B cell (primary cell): ENCODE results near the gene ESPN. TPM values are rescaled to one million over a fixed set of nuclear protein-coding genes. Genes with fewer than 3 reads are reported as not detected.

Source experiments
- ATAC-seq: fragments of 200-7000 bp; cut with Tn5 transposase; one replicate; pipeline ENCODE4 v1.10.0; 2021; ENCODE audit warnings: low read depth, mild to moderate bottlenecking, moderate number of reproducible peaks, moderate library complexity
- CTCF ChIA-PET: fragments of 350-600 bp; sonication (Branson Sonifier 250); formaldehyde crosslinking; loops from one replicate; lab custom pipeline; 2021; ENCODE audit warnings: antibody characterized with exemption, inconsistent platforms; lab: Charles Lee
- POLR2A ChIA-PET: fragments of 350-600 bp; sonication (Branson Sonifier 250); formaldehyde crosslinking; loops from one replicate; lab custom pipeline; 2021; ENCODE audit warnings: antibody characterized with exemption; lab: Charles Lee
- DNase-seq: peaks from one replicate; pipeline ENCODE4 v3.0.0; 2013
- H2AFZ ChIP-seq: 2 replicates; pipeline ENCODE4 v1.6.1; 2012; ENCODE audit warnings: mild to moderate bottlenecking, low read depth, low read length; ENCODE audit not compliant: insufficient read depth, poor library complexity, severe bottlenecking
- H3K27ac ChIP-seq, 2 donors: 1 replicate in 1 of 2; 2 replicates in 1 of 2; pipeline ENCODE4 v1.5.1; 2012 to 2013; ENCODE audit warnings: low read length in 2 of 2, mild to moderate bottlenecking in 2 of 2, moderate library complexity in 1 of 2
- H3K27me3 ChIP-seq, 4 experiments: fragments of 200-600 bp in 1 of 4; sonication (generic) in 1 of 4; replicated peaks in 1 of 4; 1 replicate in 2 of 4; 2 replicates in 2 of 4; pipeline versions ENCODE4 v1.6.1 to v1.7.0; 2013 to 2016; ENCODE audit warnings: low read length in 3 of 4, mild to moderate bottlenecking in 2 of 4, mixed read lengths in 1 of 4, moderate library complexity in 1 of 4; ENCODE audit not compliant: insufficient read depth in 4 of 4, control insufficient read depth in 3 of 4; ENCODE audit errors: control extremely low read depth in 1 of 4
- H3K36me3 ChIP-seq, 2 experiments: replicated peaks in 1 of 2; 1 replicate in 1 of 2; 2 replicates in 1 of 2; pipeline versions ENCODE4 v1.6.1 to v1.7.1; 2013; ENCODE audit warnings: low read length in 1 of 2; ENCODE audit not compliant: insufficient read depth in 2 of 2, control insufficient read depth in 1 of 2; ENCODE audit errors: control extremely low read depth in 1 of 2, extremely low read depth in 1 of 2
- H3K4me1 ChIP-seq, 2 donors: fragments of 200-600 bp in 1 of 2; sonication (generic) in 1 of 2; 1 replicate in 1 of 2; 2 replicates in 1 of 2; pipeline versions ENCODE4 v1.5.1 to v1.6.1; 2013 to 2017; ENCODE audit warnings: low read length in 2 of 2; ENCODE audit not compliant: control insufficient read depth in 2 of 2, insufficient read depth in 2 of 2
- H3K4me2 ChIP-seq: replicated peaks from 2 replicates; pipeline ENCODE3; 2012; ENCODE audit warnings: mild to moderate bottlenecking, low read depth, low read length; ENCODE audit not compliant: poor library complexity, severe bottlenecking
- H3K4me3 ChIP-seq, 5 experiments: fragments of 200-600 bp in 1 of 5; sonication (generic) in 1 of 5; 1 replicate in 3 of 5; 2 replicates in 2 of 5; pipeline versions ENCODE4 v1.5.1 to v1.7.0; 2011 to 2016; ENCODE audit warnings: low read length in 4 of 5, mild to moderate bottlenecking in 4 of 5, low read depth in 2 of 5, control low read depth in 1 of 5, moderate library complexity in 1 of 5; ENCODE audit not compliant: insufficient read depth in 1 of 5; ENCODE audit errors: control extremely low read depth in 1 of 5, extremely low read depth in 1 of 5
- H3K79me2 ChIP-seq: fragments of 200-600 bp; sonication (generic); one replicate; pipeline ENCODE4 v1.6.0; 2016; ENCODE audit warnings: low read length; ENCODE audit not compliant: control insufficient read depth, insufficient read depth
- H3K9ac ChIP-seq: fragments of 200-600 bp; sonication (generic); 2 replicates; pipeline ENCODE4 v1.6.1; 2017; ENCODE audit warnings: mild to moderate bottlenecking, low read length, moderate library complexity
- H3K9me3 ChIP-seq, 3 donors: one replicate each; pipeline versions ENCODE4 v1.6.1 to v1.7.1; 2013; ENCODE audit warnings: low read length in 2 of 3; ENCODE audit not compliant: control insufficient read depth in 2 of 3, insufficient read depth in 1 of 3; ENCODE audit errors: control extremely low read depth in 1 of 3
- H4K20me1 ChIP-seq: 2 replicates; pipeline ENCODE4 v1.6.0; 2012; ENCODE audit warnings: mild to moderate bottlenecking, low read length; ENCODE audit not compliant: insufficient read depth, control insufficient read depth, poor library complexity, severe bottlenecking
- H3K27ac Mint-ChIP-seq: one replicate; pipeline ENCODE4 v1.8.0; 2021; ENCODE audit warnings: mixed read lengths
- H3K27me3 Mint-ChIP-seq: one replicate; pipeline ENCODE4 v1.8.0; 2021; ENCODE audit warnings: mixed read lengths
- H3K4me1 Mint-ChIP-seq: one replicate; pipeline ENCODE4 v1.8.0; 2021; ENCODE audit warnings: mixed read lengths
- H3K4me3 Mint-ChIP-seq: one replicate; pipeline ENCODE4 v1.8.0; 2021; ENCODE audit warnings: mixed read lengths
- H3K9me3 Mint-ChIP-seq: one replicate; pipeline ENCODE4 v1.8.0; 2022; ENCODE audit warnings: mixed read lengths; ENCODE audit not compliant: insufficient read depth
- EZH2 ChIP-seq: IDR thresholded peaks from 2 replicates; pipeline ENCODE4 v1.6.1; 2012; ENCODE audit warnings: borderline replicate concordance, low read depth, mild to moderate bottlenecking, moderate library complexity, low read length; ENCODE audit not compliant: insufficient read depth, poor library complexity, severe bottlenecking
- WGBS: methylation state at CpG from one replicate; pipeline ENCODE4 v1.1.5; 2013; ENCODE audit warnings: missing lambda C conversion rate; ENCODE audit not compliant: insufficient coverage; 5-methylcytosine and 5-hydroxymethylcytosine counted together
- intact Hi-C: fragments of 100-400 bp; cut with micrococcal nuclease; formaldehyde crosslinking; loops from one replicate; pipeline ENCODE4 v1.10.0; 2022
- polyA plus RNA-seq: library from polyadenylated mRNA; depleted of rRNA; stranded (reverse); fragments of >200 nt; gene quantifications from 2 replicates; pipeline ENCODE4 v1.2.3, GENCODE V29; 2012
- total RNA-seq, 2 donors: library from RNA; stranded (reverse); fragments of 120-200 nt in 1 of 2; gene quantifications; 1 replicate in 1 of 2; 2 replicates in 1 of 2; pipeline versions ENCODE4 v1.2.3 to v1.2.4, GENCODE V29; 2013 to 2022
- TF ChIP-seq, protein P1 (sequence below): fragments of 200-600 bp; IDR thresholded peaks from one replicate; pipeline ENCODE4 v1.8.0; 2022; ENCODE audit warnings: antibody characterized with exemption, mild to moderate bottlenecking

Gene ESPN
- total and polyA plus RNA-seq, 2 donors (not counting 1 experiment from before 2014, with no cell fraction given), result 0.19 to 0.25 TPM

DNA sequence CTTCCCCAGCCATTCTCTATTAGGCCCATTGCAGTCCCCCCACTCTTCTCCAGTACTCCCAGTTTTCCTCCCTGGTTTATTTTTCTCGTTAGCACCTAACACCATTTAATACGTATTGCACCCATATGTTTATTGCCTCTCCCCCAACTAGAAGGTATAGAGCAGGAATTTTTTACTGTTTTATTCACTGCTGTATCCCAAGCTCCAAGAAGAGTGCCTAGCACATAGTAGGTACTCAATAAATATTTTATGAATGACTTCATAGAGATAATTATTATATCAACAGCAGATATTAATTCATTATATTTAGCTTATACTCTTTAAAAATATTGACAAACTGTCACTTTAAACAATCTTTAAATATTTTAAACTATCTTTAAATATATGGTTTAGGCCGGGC, 25.3 kb upstream of the ESPN start:
- H2AFZ ChIP-seq, result no peak overlapping the region
- H3K9me3 ChIP-seq, result no peaks in the 10 kb centered on the region
- peak overlapping the region; percentile 20 for H3K27ac Mint-ChIP-seq
- H3K4me3 ChIP-seq, result no peak overlapping the region
- intact Hi-C loops, result no loop called here
- no peaks in the 10 kb centered on the region for H3K36me3 ChIP-seq
- no peak for ATAC-seq
- DNase-seq, result no peak
- H3K27ac ChIP-seq, result no peak overlapping the region
- peaks cover 5 to 7% of the 10 kb centered on the region in 2 donors for H3K4me1 ChIP-seq
- no peaks in the 10 kb centered on the region for H3K79me2 ChIP-seq
- CTCF ChIA-PET, result interaction anchor here (1.0 to 1.3 kb wide), 3 partner anchors 32 to 51 kb away, joined by 3 to 4 read pairs (median 3); no protein-coding TSS in a partner anchor
- no peaks in the 10 kb centered on the region for H3K9me3 Mint-ChIP-seq
- no peaks in the 10 kb centered on the region for H3K27me3 ChIP-seq
- TF ChIP-seq EZH2, result no peak
- TF ChIP-seq, protein P1, sequence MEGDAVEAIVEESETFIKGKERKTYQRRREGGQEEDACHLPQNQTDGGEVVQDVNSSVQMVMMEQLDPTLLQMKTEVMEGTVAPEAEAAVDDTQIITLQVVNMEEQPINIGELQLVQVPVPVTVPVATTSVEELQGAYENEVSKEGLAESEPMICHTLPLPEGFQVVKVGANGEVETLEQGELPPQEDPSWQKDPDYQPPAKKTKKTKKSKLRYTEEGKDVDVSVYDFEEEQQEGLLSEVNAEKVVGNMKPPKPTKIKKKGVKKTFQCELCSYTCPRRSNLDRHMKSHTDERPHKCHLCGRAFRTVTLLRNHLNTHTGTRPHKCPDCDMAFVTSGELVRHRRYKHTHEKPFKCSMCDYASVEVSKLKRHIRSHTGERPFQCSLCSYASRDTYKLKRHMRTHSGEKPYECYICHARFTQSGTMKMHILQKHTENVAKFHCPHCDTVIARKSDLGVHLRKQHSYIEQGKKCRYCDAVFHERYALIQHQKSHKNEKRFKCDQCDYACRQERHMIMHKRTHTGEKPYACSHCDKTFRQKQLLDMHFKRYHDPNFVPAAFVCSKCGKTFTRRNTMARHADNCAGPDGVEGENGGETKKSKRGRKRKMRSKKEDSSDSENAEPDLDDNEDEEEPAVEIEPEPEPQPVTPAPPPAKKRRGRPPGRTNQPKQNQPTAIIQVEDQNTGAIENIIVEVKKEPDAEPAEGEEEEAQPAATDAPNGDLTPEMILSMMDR, result no peak
- no peak overlapping the region for H3K9ac ChIP-seq
- no peak overlapping the region for H3K4me3 Mint-ChIP-seq
- H4K20me1 ChIP-seq, result no peaks in the 10 kb centered on the region
- no peak overlapping the region for H3K4me2 ChIP-seq
- H3K4me1 Mint-ChIP-seq, result peaks cover 3% of the 10 kb centered on the region
- no CpG with 5 or more reads among the region's 3 CpGs for WGBS
- POLR2A ChIA-PET, result no interaction called here
- H3K27me3 Mint-ChIP-seq, result peaks cover 11% of the 10 kb centered on the region

DNA sequence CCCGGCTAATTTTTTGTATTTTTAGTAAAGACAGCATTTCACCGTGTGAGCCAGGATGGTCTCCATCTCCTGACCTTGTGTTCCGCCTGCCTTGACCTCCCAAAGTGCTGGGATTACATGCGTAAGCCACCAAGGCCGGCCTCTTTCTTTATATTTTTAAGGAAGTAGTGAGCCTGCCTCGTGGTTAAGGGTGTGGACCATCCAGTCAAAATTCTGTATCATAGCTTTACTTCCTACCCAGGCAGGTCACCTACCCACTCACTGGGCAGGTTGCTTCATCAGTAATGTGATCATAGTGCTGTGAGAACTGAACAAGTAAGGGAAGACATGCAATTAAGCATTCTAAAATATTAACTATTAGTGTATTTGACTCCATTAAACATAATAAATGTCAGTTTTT, 22.9 kb upstream of the ESPN start:
- no peak overlapping the region for H3K27ac Mint-ChIP-seq
- H3K79me2 ChIP-seq, result no peaks in the 10 kb centered on the region
- TF ChIP-seq EZH2, result no peak
- TF ChIP-seq, protein P1, result no peak
- H3K27me3 Mint-ChIP-seq, result peaks cover 14% of the 10 kb centered on the region
- no peaks in the 10 kb centered on the region for H3K4me1 Mint-ChIP-seq
- no peaks in the 10 kb centered on the region for H3K36me3 ChIP-seq
- no peaks in the 10 kb centered on the region for H3K9me3 ChIP-seq
- H3K9ac ChIP-seq, result no peak overlapping the region
- H3K4me2 ChIP-seq, result no peak overlapping the region
- no peak overlapping the region for H3K4me3 Mint-ChIP-seq
- intact Hi-C loops, result no loop called here
- no peak overlapping the region for H3K4me3 ChIP-seq
- ATAC-seq (no peak), DNase-seq (no peak)
- H3K27ac ChIP-seq, result no peak overlapping the region
- ChIA-PET CTCF (interaction anchor here (1.5 to 7.9 kb wide), 5 partner anchors 22 to 156 kb away, joined by 4 to 89 read pairs (median 51); partner anchors contain the start of gene HES3), POLR2A (no interaction called here)
- H4K20me1 ChIP-seq, result no peaks in the 10 kb centered on the region
- no peaks in the 10 kb centered on the region for H3K4me1 ChIP-seq
- no peak overlapping the region for H2AFZ ChIP-seq
- peaks cover 0 to 3% (median 0%) of the 10 kb centered on the region in 4 experiments for H3K27me3 ChIP-seq
- 84% methylated on average over 3 of the region's 6 CpGs for WGBS
- no peaks in the 10 kb centered on the region for H3K9me3 Mint-ChIP-seq
